Activated naive CD8-positive, alpha-beta T cell treated with anti-CD3 and anti-CD28 coated beads, Interleukin-2, amount 10 ng/mL, durations not matched to agents 7 days and 5 days (primary cell): Measurements from ENCODE around the gene ERCC3. TPM values are rescaled to one million over a fixed set of nuclear protein-coding genes. Genes with fewer than 3 reads are reported as not detected.
A peak's percentile ranks its signal among the peaks of the same experiment; 100 is the strongest.

ENCODE experiments used
- ATAC-seq: fragments of 150-1000 bp; cut with Tn5 transposase; one replicate; pipeline ENCODE4 v1.10.0; 2021; ENCODE audit warnings: low read depth, moderate library complexity
- POLR2A ChIA-PET: fragments of 350-600 bp; sonication (Branson Sonifier 250); formaldehyde crosslinking; loops from one replicate; lab custom pipeline; 2021; ENCODE audit warnings: antibody characterized with exemption; lab: Charles Lee
- DNase-seq: peaks from one replicate; pipeline ENCODE4 v3.0.0; 2021
- H3K27ac Mint-ChIP-seq: one replicate; pipeline ENCODE4 v1.8.0; 2022; ENCODE audit warnings: mild to moderate bottlenecking, mixed read lengths
- H3K27me3 Mint-ChIP-seq: one replicate; pipeline ENCODE4 v1.8.0; 2022; ENCODE audit warnings: mild to moderate bottlenecking, moderate library complexity, mixed read lengths
- H3K36me3 Mint-ChIP-seq: one replicate; pipeline ENCODE4 v1.8.0; 2021; ENCODE audit warnings: mild to moderate bottlenecking, mixed read lengths
- H3K4me1 Mint-ChIP-seq: one replicate; pipeline ENCODE4 v1.8.0; 2021; ENCODE audit warnings: mixed read lengths
- H3K4me3 Mint-ChIP-seq: one replicate; pipeline ENCODE4 v1.8.0; 2022; ENCODE audit warnings: mild to moderate bottlenecking, moderate library complexity, mixed read lengths
- H3K9me3 Mint-ChIP-seq: one replicate; pipeline ENCODE4 v1.8.0; 2021; ENCODE audit warnings: mixed read lengths
- total RNA-seq, 2 experiments: library from RNA; stranded (reverse); gene quantifications; one replicate each; pipeline ENCODE4 v1.2.3, GENCODE V29; 2021

ERCC3 gene
- total RNA-seq, 2 experiments from 2014 or later, result 60.6 to 64.8 TPM

- H3K27ac Mint-ChIP-seq, result no peak overlapping the region
- no peak for ATAC-seq
- no peak for DNase-seq
- no peaks in the 10 kb centered on the region for H3K9me3 Mint-ChIP-seq
- POLR2A ChIA-PET, result no interaction called here
- H3K4me3 Mint-ChIP-seq, result no peak overlapping the region
- no peaks in the 10 kb centered on the region for H3K27me3 Mint-ChIP-seq
- peaks cover 9% of the 10 kb centered on the region for H3K36me3 Mint-ChIP-seq
- H3K4me1 Mint-ChIP-seq, result no peaks in the 10 kb centered on the region
These were observed 15.5 kb upstream of the ERCC3 start for GRCh38 chr2:127309468-127309867.

GRCh38 chr2:127308586-127309138 is 14.7 kb upstream of the ERCC3 start:
- DNase-seq (no peak), ATAC-seq (no peak)
- Mint-ChIP-seq H3K9me3 (no peaks in the 10 kb centered on the region), H3K4me1 (no peaks in the 10 kb centered on the region), H3K27me3 (no peaks in the 10 kb centered on the region), H3K36me3 (peaks cover 4% of the 10 kb centered on the region), H3K4me3 (no peak overlapping the region), H3K27ac (no peak overlapping the region)
- POLR2A ChIA-PET, result no interaction called here

- DNase-seq (no peak), ATAC-seq (no peak)
- H3K36me3 Mint-ChIP-seq, result peaks cover under 1% of the 10 kb centered on the region
- H3K27ac Mint-ChIP-seq, result no peak overlapping the region
- H3K4me3 Mint-ChIP-seq, result no peak overlapping the region
- no peaks in the 10 kb centered on the region for H3K4me1 Mint-ChIP-seq
- POLR2A ChIA-PET, result no interaction called here
- H3K27me3 Mint-ChIP-seq, result no peaks in the 10 kb centered on the region
- H3K9me3 Mint-ChIP-seq, result no peaks in the 10 kb centered on the region
These were observed 12.1 kb upstream of the ERCC3 start for GRCh38 chr2:127305990-127306585.

GRCh38 chr2:127302168-127302567 is 8.2 kb upstream of the ERCC3 start:
- DNase-seq (no peak), ATAC-seq (no peak)
- no peaks in the 10 kb centered on the region for H3K4me1 Mint-ChIP-seq
- no peak overlapping the region for H3K27ac Mint-ChIP-seq
- no peaks in the 10 kb centered on the region for H3K36me3 Mint-ChIP-seq
- H3K4me3 Mint-ChIP-seq, result no peak overlapping the region
- H3K9me3 Mint-ChIP-seq, result no peaks in the 10 kb centered on the region
- POLR2A ChIA-PET, result no interaction called here
- H3K27me3 Mint-ChIP-seq, result no peaks in the 10 kb centered on the region

GRCh38 chr2:127293386-127293747 is 577 bp downstream of the ERCC3 start:
- DNase-seq (no peak), ATAC-seq (no peak)
- Mint-ChIP-seq H3K4me1 (peaks cover 25% of the 10 kb centered on the region), H3K36me3 (peaks cover 26% of the 10 kb centered on the region), H3K27me3 (no peaks in the 10 kb centered on the region), H3K9me3 (no peaks in the 10 kb centered on the region), H3K4me3 (peak overlapping the region; percentile 97), H3K27ac (peak overlapping the region; percentile 98)
- POLR2A ChIA-PET, result interaction anchor here (0.6 to 2.0 kb wide), 11 partner anchors 72 to 233 kb away, joined by 3 to 7 read pairs (median 4); partner anchors contain the start of gene IWS1

- peaks cover 67% of the 10 kb centered on the region for H3K36me3 Mint-ChIP-seq
- no peak overlapping the region for H3K4me3 Mint-ChIP-seq
- H3K27me3 Mint-ChIP-seq, result no peaks in the 10 kb centered on the region
- DNase-seq (no peak), ATAC-seq (no peak)
- peak overlapping the region; percentile 23 for H3K27ac Mint-ChIP-seq
- POLR2A ChIA-PET, result no interaction called here
- peaks cover 20% of the 10 kb centered on the region for H3K4me1 Mint-ChIP-seq
- H3K9me3 Mint-ChIP-seq, result no peaks in the 10 kb centered on the region
These were observed 5.7 kb downstream of the ERCC3 start for GRCh38 chr2:127288274-127288673.

GRCh38 chr2:127283275-127283674 is 10.7 kb downstream of the ERCC3 start:
- H3K9me3 Mint-ChIP-seq, result no peaks in the 10 kb centered on the region
- ATAC-seq (no peak), DNase-seq (no peak)
- no peaks in the 10 kb centered on the region for H3K27me3 Mint-ChIP-seq
- peaks cover 18% of the 10 kb centered on the region for H3K4me1 Mint-ChIP-seq
- POLR2A ChIA-PET, result no interaction called here
- H3K27ac Mint-ChIP-seq, result no peak overlapping the region
- H3K4me3 Mint-ChIP-seq, result no peak overlapping the region
- peaks cover 67% of the 10 kb centered on the region for H3K36me3 Mint-ChIP-seq

GRCh38 chr2:127280693-127281092 is 13.3 kb downstream of the ERCC3 start:
- no peaks in the 10 kb centered on the region for H3K9me3 Mint-ChIP-seq
- no peak overlapping the region for H3K4me3 Mint-ChIP-seq
- POLR2A ChIA-PET, result no interaction called here
- no peak overlapping the region for H3K27ac Mint-ChIP-seq
- H3K36me3 Mint-ChIP-seq, result peaks cover 59% of the 10 kb centered on the region
- H3K4me1 Mint-ChIP-seq, result peaks cover 16% of the 10 kb centered on the region
- ATAC-seq (no peak), DNase-seq (no peak)
- H3K27me3 Mint-ChIP-seq, result no peaks in the 10 kb centered on the region

GRCh38 chr2:127279781-127280180 is 14.2 kb downstream of the ERCC3 start:
- peaks cover 16% of the 10 kb centered on the region for H3K4me1 Mint-ChIP-seq

GRCh38 chr2:127278959-127279358 is 15.0 kb downstream of the ERCC3 start:
- Mint-ChIP-seq H3K4me1 (peaks cover 14% of the 10 kb centered on the region), H3K36me3 (peaks cover 52% of the 10 kb centered on the region), H3K9me3 (no peaks in the 10 kb centered on the region), H3K27ac (no peak overlapping the region), H3K27me3 (no peaks in the 10 kb centered on the region), H3K4me3 (no peak overlapping the region)
- POLR2A ChIA-PET, result no interaction called here
- ATAC-seq, result no peak
- no peak for DNase-seq

More at GRCh38 chr2:127279781-127280180, 14.2 kb downstream of the ERCC3 start:
- no peak for DNase-seq
- no peak overlapping the region for H3K27ac Mint-ChIP-seq
- H3K9me3 Mint-ChIP-seq, result no peaks in the 10 kb centered on the region
- peaks cover 57% of the 10 kb centered on the region for H3K36me3 Mint-ChIP-seq
- POLR2A ChIA-PET, result no interaction called here
- no peak for ATAC-seq
- no peaks in the 10 kb centered on the region for H3K27me3 Mint-ChIP-seq
- no peak overlapping the region for H3K4me3 Mint-ChIP-seq

GRCh38 chr2:127277028-127277427 is 16.9 kb downstream of the ERCC3 start:
- H3K27me3 Mint-ChIP-seq, result no peaks in the 10 kb centered on the region
- ATAC-seq (no peak), DNase-seq (no peak)
- H3K4me3 Mint-ChIP-seq, result no peak overlapping the region
- H3K36me3 Mint-ChIP-seq, result peaks cover 46% of the 10 kb centered on the region
- no peak overlapping the region for H3K27ac Mint-ChIP-seq
- POLR2A ChIA-PET, result no interaction called here
- H3K4me1 Mint-ChIP-seq, result peaks cover 4% of the 10 kb centered on the region
- no peaks in the 10 kb centered on the region for H3K9me3 Mint-ChIP-seq

GRCh38 chr2:127275789-127276188 is 18.2 kb downstream of the ERCC3 start:
- DNase-seq (no peak), ATAC-seq (no peak)
- no peaks in the 10 kb centered on the region for H3K27me3 Mint-ChIP-seq
- H3K36me3 Mint-ChIP-seq, result peaks cover 46% of the 10 kb centered on the region
- POLR2A ChIA-PET, result no interaction called here
- no peak overlapping the region for H3K4me3 Mint-ChIP-seq
- H3K9me3 Mint-ChIP-seq, result no peaks in the 10 kb centered on the region
- no peak overlapping the region for H3K27ac Mint-ChIP-seq
- H3K4me1 Mint-ChIP-seq, result no peaks in the 10 kb centered on the region

GRCh38 chr2:127275356-127275755 is 18.6 kb downstream of the ERCC3 start:
- DNase-seq (no peak), ATAC-seq (no peak)
- Mint-ChIP-seq H3K4me1 (no peaks in the 10 kb centered on the region), H3K9me3 (no peaks in the 10 kb centered on the region), H3K27me3 (no peaks in the 10 kb centered on the region), H3K27ac (no peak overlapping the region), H3K4me3 (no peak overlapping the region), H3K36me3 (peaks cover 48% of the 10 kb centered on the region)
- POLR2A ChIA-PET, result interaction anchor here (1.1 kb wide), 1 partner anchor 195 kb away, joined by 3 read pairs; no protein-coding TSS in a partner anchor

GRCh38 chr2:127270663-127271062 is 23.3 kb downstream of the ERCC3 start:
- H3K4me1 Mint-ChIP-seq, result peaks cover 3% of the 10 kb centered on the region
- POLR2A ChIA-PET, result no interaction called here
- ATAC-seq (no peak), DNase-seq (no peak)
- no peaks in the 10 kb centered on the region for H3K9me3 Mint-ChIP-seq
- H3K36me3 Mint-ChIP-seq, result peaks cover 62% of the 10 kb centered on the region
- H3K27me3 Mint-ChIP-seq, result no peaks in the 10 kb centered on the region
- H3K4me3 Mint-ChIP-seq, result no peak overlapping the region
- no peak overlapping the region for H3K27ac Mint-ChIP-seq
